ENCODE data around the gene SMURF2. TPM values are rescaled to one million over a fixed set of nuclear protein-coding genes. Genes with fewer than 3 reads are reported as not detected.

Gene SMURF2
- total and polyA plus RNA-seq, 2 of the 4 experiments (the other 2 are of a cell fraction): 131 to 774 TPM

DNA sequence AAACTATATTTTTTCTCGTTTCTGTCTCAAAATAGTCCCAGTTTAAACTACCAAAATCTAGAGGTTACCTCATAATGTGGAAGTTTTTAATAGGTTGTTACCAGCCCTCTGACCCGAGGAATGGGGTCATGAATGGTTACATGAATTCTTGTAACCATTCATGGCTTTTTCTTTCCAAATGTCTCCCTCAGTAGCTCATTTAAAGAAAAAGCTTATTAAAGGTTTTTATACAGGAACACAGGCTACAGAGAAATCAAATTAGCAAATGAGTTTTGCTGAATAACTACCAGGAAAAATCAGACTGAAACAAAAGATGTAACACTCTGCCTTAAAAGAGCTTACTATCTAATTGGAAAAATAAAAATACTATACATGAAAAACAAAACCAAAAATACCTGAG, 63.4 kb downstream of the SMURF2 start:
- DNase-seq (no peak), ATAC-seq (ENCODE audit: low read depth) (no peak)
- intact Hi-C loops (cut with micrococcal nuclease) (no loop called here), dilution Hi-C loops (cut with HindIII; ENCODE audit: low sequenced_read_pairs, unreplicated experiment) (no loop called here), in situ Hi-C loops (cut with MboI; ENCODE audit: low sequenced_read_pairs) (no loop called here)
- Histone ChIP-seq H2BK15ac (ENCODE audit: low read depth, low read length) (no peak overlapping the region), H3K9ac (ENCODE audit: low read depth, low read length) (no peak overlapping the region), H2BK120ac (ENCODE audit: low read depth, low read length) (no peak overlapping the region), H3K9me1 (ENCODE audit: insufficient read depth, low read length) (peaks cover 10% of the 10 kb centered on the region), H3K56ac (ENCODE audit: extremely low read depth, insufficient read depth, low read length) (no peak overlapping the region), H3K4ac (ENCODE audit: low read depth, low read length) (no peak overlapping the region), H3K27ac (ENCODE audit: insufficient read depth, low read length) (no peak overlapping the region), H2BK5ac (ENCODE audit: low read depth, low read length, poor library complexity, severe bottlenecking) (peak overlapping the region; percentile 5), H3K4me3 (ENCODE audit: insufficient read depth, low read depth, low read length) (no peak overlapping the region), H2AFZ (replicated peaks; ENCODE audit: low read length, poor library complexity) (no peak overlapping the region), H3K23ac (ENCODE audit: low read depth, low read length) (no peak overlapping the region), H3K14ac (replicated peaks; ENCODE audit: low read depth, low read length) (no peak overlapping the region), H3K27me3 (ENCODE audit: control insufficient read depth, insufficient read depth, low read length) (no peaks in the 10 kb centered on the region), H2AK9ac (replicated peaks; ENCODE audit: low read depth, low read length, poor library complexity) (no peak overlapping the region), H3K9me3 (ENCODE audit: control insufficient read depth, insufficient read depth, low read length) (no peaks in the 10 kb centered on the region), H4K91ac (ENCODE audit: insufficient read depth, low read depth, low read length) (no peak overlapping the region), H4K5ac (ENCODE audit: low read depth, low read length) (no peak overlapping the region), H4K8ac (ENCODE audit: low read depth in 2 of 2, low read length in 2 of 2) (no peak overlapping the region), H3K4me2 (ENCODE audit: low read depth, low read length) (no peak overlapping the region), H2BK20ac (ENCODE audit: low read depth, low read length) (no peak overlapping the region), H2AK5ac (ENCODE audit: low read depth, low read length) (no peak overlapping the region), H3K79me1 (ENCODE audit: low read depth in 1 of 2, low read length in 2 of 2) (peaks cover 4 to 33% of the 10 kb centered on the region in 2 experiments; a peak in 3 of 4 replicates), H3K36me3 (ENCODE audit: control insufficient read depth, insufficient read depth, low read length) (peaks cover 31% of the 10 kb centered on the region), H3K18ac (ENCODE audit: low read depth, low read length) (no peak overlapping the region), H3K4me1 (ENCODE audit: control insufficient read depth, insufficient read depth, low read length) (peaks cover 4% of the 10 kb centered on the region), H4K20me1 (ENCODE audit: insufficient read depth, low read length) (peaks cover 96% of the 10 kb centered on the region)
- WGBS, 2 experiments (ENCODE audit: extremely low coverage in 2 of 2, insufficient read length in 1 of 2): no CpG with 5 or more reads among the region's 2 CpGs
- ChIA-PET POLR2A (ENCODE audit: unreplicated experiment) (no interaction called here), CTCF (interaction anchor here (1.2 kb wide), 2 partner anchors 16 to 26 kb away, joined by 3 read pairs; no protein-coding TSS in a partner anchor)
- no TSS peak for BruUV-seq (replicated peaks)
- TF ChIP-seq CTCF (conservative IDR thresholded peaks at IDR 0.05; ENCODE audit: low read depth, low read length) (no peak), MAZ (IDR thresholded peaks at IDR 0.05; ENCODE audit: borderline replicate concordance, low read depth, low read length) (no peak)

Data from IMR-90 (cell line).